SW 1271 (cell line): ENCODE results near the gene SH3GL1.

Source experiments
- DNase-seq, 2 experiments: peaks; one replicate each; lab custom pipeline; 2025; lab: John Stamatoyannopoulos, UW

The SH3GL1 gene

GRCh38 chr19:4396949-4397783, 3.2 kb downstream of the SH3GL1 start:
- no peak for DNase-seq

- DNase-seq = no peak
Measured at GRCh38 chr19:4393947-4394590, 6.3 kb downstream of the SH3GL1 start.

GRCh38 chr19:4391701-4392483, 8.5 kb downstream of the SH3GL1 start:
- DNase-seq = no peak

GRCh38 chr19:4391306-4391693, 9.0 kb downstream of the SH3GL1 start:
- no peak for DNase-seq

DNA sequence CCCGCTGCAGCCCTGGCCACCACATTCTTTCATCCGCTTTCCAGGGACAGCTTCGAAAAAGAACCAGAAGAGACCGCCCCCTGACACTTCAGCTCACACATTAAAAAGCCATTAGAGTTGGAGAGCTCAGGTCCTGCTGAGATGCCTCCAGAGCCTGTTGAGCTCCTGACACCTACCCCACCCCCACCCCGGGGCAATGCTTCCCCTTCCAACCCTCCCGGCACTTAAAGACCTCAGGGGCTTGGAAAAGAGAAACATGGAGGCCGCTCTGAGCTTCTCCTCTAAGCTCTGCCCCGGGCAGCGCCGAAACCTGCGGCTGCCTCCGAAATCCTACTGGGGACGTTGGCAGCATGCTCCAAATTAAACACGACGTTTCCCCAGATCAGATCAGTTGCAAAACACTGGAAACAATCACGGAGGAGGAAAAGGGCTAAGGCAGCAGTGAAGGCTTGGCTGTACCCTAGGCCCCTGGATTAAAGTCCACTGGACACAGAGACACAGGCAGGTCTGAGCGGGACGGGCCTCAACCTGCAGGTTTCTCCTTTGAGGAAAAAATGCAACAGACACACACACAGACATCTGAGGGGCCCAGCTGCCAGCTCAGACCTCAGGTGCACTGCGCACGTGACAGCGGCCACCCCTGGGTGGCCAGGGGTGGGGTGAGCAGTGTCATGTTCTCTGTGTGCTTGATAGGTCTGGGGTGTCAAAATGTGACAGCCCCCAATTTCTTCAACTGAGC, 9.6 kb downstream of the SH3GL1 start:
- no peak for DNase-seq

DNA sequence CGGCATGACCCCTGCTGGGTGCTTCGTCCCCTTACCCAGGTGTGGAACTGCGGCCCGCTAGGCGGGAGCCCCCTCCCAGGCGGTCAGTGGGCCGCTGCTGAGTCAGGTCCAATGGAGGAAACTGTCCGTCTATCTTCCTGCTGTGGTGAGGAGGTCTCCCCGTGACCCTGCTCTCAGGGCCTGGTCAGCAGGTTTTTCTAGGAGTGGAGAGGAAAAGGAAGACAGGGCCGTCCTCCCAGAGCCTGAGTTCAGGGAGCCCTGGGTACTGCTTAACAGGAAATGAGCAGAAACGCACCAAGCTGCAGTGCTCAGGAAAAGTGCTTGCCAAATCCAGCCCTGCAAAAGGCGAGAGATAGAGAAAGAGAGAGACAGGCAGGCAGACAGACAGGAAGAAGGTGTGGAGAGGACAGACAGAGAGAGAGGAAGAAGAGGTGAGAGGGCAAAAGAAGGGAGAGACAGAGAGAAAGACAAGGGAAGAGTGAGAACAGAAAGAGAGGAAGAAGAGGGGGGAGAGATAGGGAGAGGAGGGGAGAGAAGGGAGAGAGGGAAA, 10.3 kb downstream of the SH3GL1 start:
- DNase-seq = no peak

DNA sequence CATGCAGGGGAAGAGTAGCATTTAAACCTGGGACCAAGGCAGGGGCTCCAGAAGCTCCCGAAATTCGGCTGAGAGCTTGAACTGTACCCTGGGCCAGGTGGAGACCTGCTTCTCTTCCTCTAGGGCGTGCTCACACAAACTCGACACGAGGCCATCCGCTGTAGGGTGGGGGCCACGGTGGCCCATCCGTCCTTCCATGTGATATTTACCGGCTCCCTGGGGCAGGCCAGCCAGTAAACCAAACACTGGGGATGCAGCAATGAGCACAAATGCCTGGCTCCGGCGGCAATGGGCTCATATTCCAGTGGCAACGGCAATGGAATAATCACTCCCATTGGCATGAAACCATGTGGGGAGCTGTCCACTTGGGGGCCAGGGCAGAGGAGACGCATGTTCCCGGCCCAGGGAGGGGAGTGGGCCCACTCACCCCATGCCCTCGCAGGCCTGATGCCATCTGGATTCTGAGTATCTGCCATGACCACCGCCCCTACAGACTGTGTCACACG, 10.8 kb downstream of the SH3GL1 start:
- DNase-seq = no peak

DNA sequence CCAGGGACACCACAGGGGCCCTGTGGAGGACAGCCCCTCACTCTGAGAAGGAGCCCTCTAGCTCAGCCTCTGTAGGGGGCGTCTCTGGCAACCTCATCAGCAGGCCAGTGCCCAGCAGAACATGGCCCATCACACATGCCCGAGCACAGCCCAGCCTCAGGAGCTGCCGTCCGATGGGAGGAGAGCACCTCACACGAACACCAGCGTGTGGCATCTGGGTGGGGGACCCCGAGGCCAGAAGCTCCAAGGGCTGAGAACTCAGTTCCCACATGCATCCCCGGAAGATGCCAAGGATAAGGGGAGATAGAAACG, 11.3 kb downstream of the SH3GL1 start:
- no peak for DNase-seq

GRCh38 chr19:4388337-4389063, 11.8 kb downstream of the SH3GL1 start:
- DNase-seq = no peak

- DNase-seq = no peak
Measured at GRCh38 chr19:4386041-4386782, 14.1 kb downstream of the SH3GL1 start.

- no peak for DNase-seq
Measured at GRCh38 chr19:4385291-4386040, 14.9 kb downstream of the SH3GL1 start.

GRCh38 chr19:4380254-4380727, 20.1 kb downstream of the SH3GL1 start:
- DNase-seq = no peak

GRCh38 chr19:4379383-4380253, 20.7 kb downstream of the SH3GL1 start:
- peak; percentile 67 to 87 for DNase-seq

- DNase-seq = no peak
Measured at GRCh38 chr19:4378886-4379285, 21.5 kb downstream of the SH3GL1 start.

DNA sequence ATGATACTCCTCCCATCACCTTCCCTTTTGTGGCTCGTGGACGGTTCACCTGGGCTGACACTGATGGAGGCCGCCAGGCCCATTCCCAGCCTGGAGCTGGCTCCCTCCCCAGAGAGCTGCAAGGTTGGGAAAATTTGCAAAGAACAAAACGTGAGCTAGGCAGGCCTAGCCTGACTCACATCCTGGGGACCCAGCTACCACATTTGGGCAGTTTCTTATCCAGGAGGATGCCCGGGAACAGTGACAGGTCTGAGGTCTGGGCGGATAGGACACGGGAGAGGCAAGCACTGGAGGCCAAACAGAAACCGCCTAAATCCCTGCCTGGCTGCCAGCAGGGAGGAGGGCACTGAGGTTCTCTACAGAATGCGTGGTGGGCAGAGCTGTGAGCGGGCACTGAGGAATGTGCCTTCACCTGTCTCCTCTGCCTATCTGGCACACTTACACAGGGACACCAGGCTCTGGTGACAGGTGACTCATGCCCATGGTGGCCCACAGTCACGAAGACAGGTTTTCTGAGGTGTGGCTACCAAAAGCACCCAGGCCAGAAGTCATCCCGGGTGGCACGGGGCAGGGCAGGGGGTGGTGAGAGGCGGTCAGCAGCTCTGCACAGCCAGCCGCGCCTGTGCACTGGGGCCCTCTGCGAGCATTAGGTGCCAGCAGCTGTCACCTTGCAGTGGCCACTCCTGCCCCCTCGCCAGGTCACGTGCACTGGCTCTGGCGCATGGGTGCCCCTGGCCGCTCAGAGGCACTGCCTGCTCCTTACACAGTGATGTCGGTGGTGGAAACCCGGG, 23.2 kb downstream of the SH3GL1 start:
- DNase-seq = peak in 1 of 2 experiments; percentile 51

DNA sequence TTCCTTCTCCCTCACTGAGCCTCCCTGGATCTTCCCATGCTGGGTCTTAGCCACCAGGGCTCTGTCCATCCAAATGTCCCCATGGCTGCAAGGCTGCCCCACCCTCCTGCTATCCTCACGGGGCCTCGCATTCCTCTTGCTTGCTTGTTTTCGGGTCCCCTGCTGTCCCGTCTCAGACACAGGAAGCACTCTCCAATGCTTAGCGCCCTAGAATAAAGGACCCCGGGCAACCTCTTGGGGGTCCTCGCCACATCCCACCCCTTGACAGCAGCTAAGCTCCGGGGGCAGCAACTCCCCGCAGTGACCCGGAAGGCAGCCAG, 23.7 kb downstream of the SH3GL1 start:
- DNase-seq = no peak

DNA sequence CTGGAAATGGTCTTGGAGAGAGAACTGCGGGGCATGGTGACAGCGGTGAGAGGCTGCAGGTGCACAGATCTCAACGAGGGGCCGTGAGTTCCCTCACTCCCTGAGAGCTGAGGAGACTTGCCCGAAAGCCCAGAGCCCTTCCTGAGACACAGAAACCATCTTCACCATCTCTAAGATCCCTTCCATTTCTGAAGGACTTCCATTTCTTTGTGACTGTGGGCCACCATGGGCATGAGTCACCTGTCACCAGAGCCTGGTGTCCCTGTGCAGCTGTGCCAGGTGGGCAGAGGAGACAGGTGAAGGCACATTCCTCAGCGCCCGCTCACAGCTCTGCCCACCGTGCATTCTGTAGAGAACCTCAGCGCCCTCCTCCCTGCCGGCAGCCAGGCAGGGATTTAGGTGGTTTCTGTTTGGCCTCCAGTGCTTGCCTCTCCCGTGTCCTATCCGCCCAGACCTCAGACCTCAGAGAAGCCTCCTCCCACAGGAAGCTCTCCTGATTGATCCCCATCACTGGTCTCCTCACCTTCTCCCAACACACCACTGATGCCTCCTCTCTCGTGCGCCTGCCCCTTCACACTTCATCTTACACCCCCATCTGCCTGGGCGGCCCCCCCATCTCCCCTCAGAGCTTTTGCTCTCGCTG, 24.2 kb downstream of the SH3GL1 start:
- DNase-seq = no peak
